IgD-negative memory B cell (primary cell): Measurements from ENCODE around the gene CLDN10. TPM values are rescaled to one million over a fixed set of nuclear protein-coding genes. Genes with fewer than 3 reads are reported as not detected.

Source experiments
- H3K27ac Mint-ChIP-seq, 3 donors: one replicate each; pipeline ENCODE4 v1.8.0; 2020 to 2022; ENCODE audit warnings: mild to moderate bottlenecking in 3 of 3, mixed read lengths in 3 of 3, moderate library complexity in 1 of 3
- H3K27me3 Mint-ChIP-seq: one replicate; pipeline ENCODE4 v1.8.0; 2021; ENCODE audit warnings: mixed read lengths
- H3K36me3 Mint-ChIP-seq: one replicate; pipeline ENCODE4 v1.8.0; 2020; ENCODE audit warnings: mild to moderate bottlenecking, mixed read lengths
- H3K4me1 Mint-ChIP-seq, 3 donors: one replicate each; pipeline ENCODE4 v1.8.0; 2020 to 2022; ENCODE audit warnings: mixed read lengths in 3 of 3, mild to moderate bottlenecking in 1 of 3
- H3K4me3 Mint-ChIP-seq, 4 donors: one replicate each; pipeline ENCODE4 v1.8.0; 2020 to 2022; ENCODE audit warnings: mild to moderate bottlenecking in 4 of 4, mixed read lengths in 4 of 4, moderate library complexity in 3 of 4
- H3K9me3 Mint-ChIP-seq, 3 donors: one replicate each; pipeline ENCODE4 v1.8.0; 2020 to 2021; ENCODE audit warnings: mixed read lengths in 3 of 3, mild to moderate bottlenecking in 1 of 3
- polyA plus RNA-seq: library from polyadenylated mRNA; unstranded; fragments of 300-500 nt; fragmentation: Illumina TruSeq; gene quantifications from one replicate; pipeline ENCODE4 v1.2.3, GENCODE V29; 2021

The CLDN10 gene
- polyA plus RNA-seq, 1 donor from 2014 or later = not detected

DNA sequence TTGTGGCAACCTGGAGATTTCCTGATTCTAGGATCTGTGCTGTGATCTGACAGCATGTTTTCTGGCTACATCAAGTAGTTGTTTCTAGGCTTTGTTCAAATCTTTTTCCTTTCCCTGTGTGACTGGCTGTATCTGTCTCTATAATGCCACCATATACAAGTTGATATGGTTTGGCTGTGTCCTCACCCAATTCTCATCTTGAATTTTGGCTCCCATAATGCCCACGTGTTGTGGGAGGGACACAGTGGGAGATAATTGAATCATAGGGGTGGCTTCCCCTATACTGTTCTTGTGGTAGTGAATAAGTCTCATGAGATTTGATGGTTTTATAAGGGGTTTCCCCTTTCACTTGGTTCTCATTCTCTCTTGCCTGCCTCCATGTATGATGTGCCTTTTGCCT lies 24.6 kb upstream of the CLDN10 start:
- no peaks in the 10 kb centered on the region for H3K4me1 Mint-ChIP-seq
- peaks cover 1 to 14% (median 8%) of the 10 kb centered on the region in 3 donors for H3K9me3 Mint-ChIP-seq
- no peaks in the 10 kb centered on the region for H3K36me3 Mint-ChIP-seq
- H3K27me3 Mint-ChIP-seq = peaks cover 8% of the 10 kb centered on the region
- H3K27ac Mint-ChIP-seq = no peak overlapping the region
- no peak overlapping the region for H3K4me3 Mint-ChIP-seq

DNA sequence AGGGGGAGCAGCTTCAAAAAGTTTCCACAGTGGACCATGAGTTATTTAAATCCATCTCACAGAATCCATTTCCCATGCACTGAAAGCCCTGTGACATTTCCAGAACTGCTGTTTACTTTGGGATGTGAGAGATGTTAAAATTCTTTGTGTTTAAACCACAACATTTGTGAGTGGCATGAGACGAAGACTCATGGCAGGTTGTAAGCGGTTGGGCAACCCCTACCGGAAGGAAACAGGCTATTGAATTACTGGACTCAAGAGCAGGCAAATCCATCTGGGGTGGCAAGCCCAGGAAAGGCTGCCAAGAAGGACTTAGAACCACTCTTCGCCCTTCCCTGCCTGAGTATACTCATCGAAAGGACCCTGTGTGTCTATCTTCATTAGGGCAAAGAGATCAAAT lies 22.3 kb upstream of the CLDN10 start:
- peaks cover 8% of the 10 kb centered on the region for H3K27me3 Mint-ChIP-seq

DNA sequence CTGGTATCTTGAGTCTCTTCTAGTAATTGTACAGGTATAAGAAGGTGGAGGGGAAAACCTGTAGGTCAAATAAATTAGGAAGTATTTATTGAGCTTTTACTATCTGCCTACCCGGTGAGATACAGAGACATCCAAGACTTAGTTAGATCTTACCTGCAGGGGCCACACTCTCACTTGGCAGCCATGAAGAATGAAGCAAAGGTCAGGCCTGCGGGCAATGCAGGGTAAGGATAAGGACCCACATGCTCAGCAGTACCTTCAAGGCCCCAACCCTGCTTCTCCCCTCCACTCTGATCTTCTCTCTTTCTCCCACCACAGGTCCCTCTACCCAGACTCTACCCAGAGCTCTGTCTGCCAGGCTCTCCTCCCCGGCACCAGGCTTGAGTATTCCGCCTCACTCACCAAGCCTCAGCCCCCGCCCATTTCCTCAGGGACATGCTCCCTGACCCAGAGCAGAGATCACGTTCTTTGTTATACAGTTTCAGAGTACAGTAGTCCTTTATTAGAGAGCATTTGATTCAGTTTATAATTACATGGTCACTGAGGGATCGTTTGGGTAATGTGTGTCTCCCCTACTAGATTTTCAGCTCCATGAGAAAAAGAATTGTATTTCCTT lies 18.9 kb upstream of the CLDN10 start:
- H3K9me3 Mint-ChIP-seq = peaks cover 0 to 3% (median under 1%) of the 10 kb centered on the region in 3 donors
- H3K27ac Mint-ChIP-seq = no peak overlapping the region
- H3K4me1 Mint-ChIP-seq = peaks cover 0 to 1% (median 0%) of the 10 kb centered on the region in 3 donors
- no peaks in the 10 kb centered on the region for H3K36me3 Mint-ChIP-seq
- H3K4me3 Mint-ChIP-seq = no peak overlapping the region
- H3K27me3 Mint-ChIP-seq = peaks cover 11% of the 10 kb centered on the region

More for the DNA sequence above, 22.3 kb upstream of the CLDN10 start:
- Mint-ChIP-seq H3K4me1 (no peaks in the 10 kb centered on the region), H3K27ac (no peak overlapping the region), H3K9me3 (peaks cover 1 to 14% (median 8%) of the 10 kb centered on the region in 3 donors), H3K4me3 (no peak overlapping the region), H3K36me3 (no peaks in the 10 kb centered on the region)

DNA sequence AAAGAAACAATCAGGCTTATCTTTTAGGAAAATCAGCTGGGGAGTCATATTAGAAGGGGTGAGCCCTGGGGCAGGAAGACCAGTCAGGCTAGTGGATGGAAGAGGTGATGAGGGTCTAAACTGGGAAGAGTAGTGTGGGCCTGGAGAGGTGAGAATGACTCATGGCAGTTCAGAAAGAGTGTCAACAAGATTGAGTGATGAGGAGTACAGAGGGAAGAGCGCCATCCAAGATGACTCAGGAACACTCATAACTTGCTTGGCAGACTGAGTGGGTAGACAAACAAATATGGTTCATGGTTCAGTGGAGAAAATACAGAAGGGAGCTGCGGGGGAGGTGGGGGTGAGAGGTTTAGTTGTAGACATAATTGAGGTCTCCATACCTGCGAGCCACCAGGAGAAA lies 17.3 kb upstream of the CLDN10 start:
- H3K27ac Mint-ChIP-seq = no peak overlapping the region
- peaks cover 10% of the 10 kb centered on the region for H3K27me3 Mint-ChIP-seq
- no peak overlapping the region for H3K4me3 Mint-ChIP-seq
- no peaks in the 10 kb centered on the region for H3K36me3 Mint-ChIP-seq
- peaks cover 0 to 1% (median 0%) of the 10 kb centered on the region in 3 donors for H3K4me1 Mint-ChIP-seq
- H3K9me3 Mint-ChIP-seq = no peaks in the 10 kb centered on the region

DNA sequence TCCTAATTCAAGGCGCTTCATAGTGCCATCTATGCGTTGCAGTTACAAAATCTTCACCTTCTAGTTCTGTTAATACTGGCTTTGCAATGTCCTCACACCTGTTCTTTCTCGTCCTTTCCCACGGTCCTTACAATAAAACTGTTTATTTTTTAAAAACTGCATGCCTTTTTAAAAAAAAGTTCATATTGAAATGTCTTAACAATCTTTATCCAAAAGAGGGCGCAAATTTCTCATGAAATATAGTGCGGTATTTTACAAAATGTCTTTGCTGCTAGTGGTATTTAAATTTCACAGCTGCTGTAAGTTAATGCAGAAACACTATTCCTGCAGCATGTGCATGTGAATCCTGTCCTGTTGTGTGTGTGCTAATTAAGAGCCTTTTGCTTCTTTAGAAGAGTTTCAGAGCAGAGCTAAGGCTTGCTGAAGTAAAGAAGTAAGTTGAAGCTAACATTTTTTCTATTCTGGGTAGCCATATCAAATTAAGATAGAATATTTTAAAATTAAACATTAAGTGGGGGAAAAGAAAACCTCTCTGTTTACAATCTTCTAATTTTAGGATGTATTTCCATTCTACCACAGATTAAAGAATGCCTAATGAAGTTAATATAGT lies 15.8 kb upstream of the CLDN10 start:
- H3K27me3 Mint-ChIP-seq = peaks cover 9% of the 10 kb centered on the region
- H3K27ac Mint-ChIP-seq = no peak overlapping the region
- H3K4me1 Mint-ChIP-seq = peaks cover 0 to 1% (median 0%) of the 10 kb centered on the region in 3 donors
- H3K4me3 Mint-ChIP-seq = no peak overlapping the region
- no peaks in the 10 kb centered on the region for H3K36me3 Mint-ChIP-seq
- H3K9me3 Mint-ChIP-seq = no peaks in the 10 kb centered on the region

DNA sequence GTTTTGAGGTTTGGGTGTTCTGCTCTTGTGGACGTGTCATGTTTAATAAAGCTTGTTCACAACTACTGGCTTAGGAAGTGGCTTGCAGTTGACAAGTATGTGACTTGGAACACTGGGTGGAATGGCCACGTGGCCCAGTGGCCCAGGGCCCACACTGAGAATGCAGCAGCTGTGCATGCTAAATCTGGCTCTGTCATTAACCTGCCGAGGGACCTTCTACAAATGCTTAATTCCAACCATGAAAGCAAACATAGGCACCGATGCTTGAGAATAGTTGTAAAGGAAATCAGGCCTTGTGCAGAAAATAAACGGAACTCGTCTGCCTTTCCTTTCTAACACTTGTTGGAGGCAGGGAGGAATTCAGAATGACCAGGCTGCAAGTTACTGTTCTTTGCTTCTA lies 11.6 kb upstream of the CLDN10 start:
- no peak overlapping the region for H3K27ac Mint-ChIP-seq
- H3K4me3 Mint-ChIP-seq = no peak overlapping the region
- H3K4me1 Mint-ChIP-seq = peaks cover 0 to 1% (median 0%) of the 10 kb centered on the region in 3 donors
- H3K36me3 Mint-ChIP-seq = no peaks in the 10 kb centered on the region
- peaks cover 6% of the 10 kb centered on the region for H3K27me3 Mint-ChIP-seq
- H3K9me3 Mint-ChIP-seq = no peaks in the 10 kb centered on the region

DNA sequence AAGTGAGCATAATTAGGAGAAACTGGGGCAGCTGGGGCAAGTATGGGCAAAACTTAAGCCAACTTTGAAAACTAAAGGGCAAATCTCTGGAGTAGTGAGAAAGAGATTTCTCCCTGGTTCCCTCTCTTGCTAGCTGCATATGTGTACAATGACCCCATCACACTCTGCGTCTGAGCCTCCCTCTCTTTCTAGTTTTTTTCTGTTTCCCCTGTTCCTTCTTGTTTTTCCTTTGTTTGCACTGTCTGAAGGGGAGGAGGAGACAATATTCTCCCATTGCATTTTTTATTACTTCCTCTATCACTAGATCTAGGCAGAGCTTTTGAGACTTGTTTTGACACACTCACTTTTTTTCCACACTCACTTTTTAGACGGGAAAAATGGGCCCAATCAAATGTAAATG lies 11.2 kb upstream of the CLDN10 start:
- Mint-ChIP-seq H3K9me3 (no peaks in the 10 kb centered on the region), H3K4me1 (peaks cover 0 to 1% (median 0%) of the 10 kb centered on the region in 3 donors), H3K4me3 (no peak overlapping the region), H3K27ac (no peak overlapping the region), H3K36me3 (no peaks in the 10 kb centered on the region), H3K27me3 (peaks cover 6% of the 10 kb centered on the region)

DNA sequence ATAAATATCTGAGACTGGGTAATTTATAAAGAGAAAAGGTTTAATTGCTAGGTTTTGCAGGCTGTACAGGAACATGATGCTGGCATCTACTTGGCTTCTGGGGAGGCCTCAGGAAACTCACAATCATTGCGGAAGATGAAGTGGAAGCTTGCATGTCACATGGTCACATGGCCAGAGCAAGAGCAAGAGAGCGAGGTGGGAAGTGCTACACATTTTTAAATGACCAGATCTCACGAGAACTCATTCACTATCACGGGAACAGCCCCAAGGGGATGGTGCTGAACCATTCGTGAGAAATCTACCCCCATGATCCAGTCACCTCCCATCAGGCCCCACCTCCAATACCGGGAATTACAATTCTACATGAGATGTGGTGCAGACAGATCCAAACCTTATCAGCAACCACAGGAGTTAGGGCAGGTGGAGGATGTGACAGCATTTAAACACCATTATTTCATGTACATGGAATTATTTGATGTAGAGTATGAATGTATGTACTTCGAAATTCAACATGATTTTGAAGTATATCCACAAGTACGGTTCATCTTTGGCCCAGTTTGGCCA lies 10.5 kb upstream of the CLDN10 start:
- no peaks in the 10 kb centered on the region for H3K9me3 Mint-ChIP-seq
- H3K27me3 Mint-ChIP-seq = peaks cover 6% of the 10 kb centered on the region
- H3K4me3 Mint-ChIP-seq = no peak overlapping the region
- no peaks in the 10 kb centered on the region for H3K4me1 Mint-ChIP-seq
- no peaks in the 10 kb centered on the region for H3K36me3 Mint-ChIP-seq
- H3K27ac Mint-ChIP-seq = no peak overlapping the region

DNA sequence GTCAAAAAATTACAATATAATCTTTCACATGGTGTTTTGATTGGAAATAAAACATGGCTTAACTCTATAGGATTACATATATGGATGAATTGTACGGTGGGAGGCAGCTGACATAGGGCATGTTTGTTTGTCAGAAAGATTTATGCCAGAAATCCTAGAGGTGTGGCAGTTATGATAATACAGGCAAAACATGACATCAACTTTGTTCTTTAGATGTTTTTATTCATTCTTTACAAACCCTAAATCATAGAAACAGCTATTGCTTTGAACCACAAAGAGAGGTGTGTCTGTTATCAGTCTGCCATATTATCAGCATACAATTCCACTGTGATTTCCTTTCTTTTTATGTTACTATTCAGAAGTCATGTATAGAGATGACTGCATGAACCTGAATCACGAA lies 8.2 kb upstream of the CLDN10 start:
- Mint-ChIP-seq H3K4me3 (no peak overlapping the region), H3K4me1 (peaks cover 0 to 2% (median 0%) of the 10 kb centered on the region in 3 donors), H3K9me3 (no peaks in the 10 kb centered on the region), H3K27me3 (peaks cover 3% of the 10 kb centered on the region), H3K36me3 (no peaks in the 10 kb centered on the region), H3K27ac (no peak overlapping the region)

DNA sequence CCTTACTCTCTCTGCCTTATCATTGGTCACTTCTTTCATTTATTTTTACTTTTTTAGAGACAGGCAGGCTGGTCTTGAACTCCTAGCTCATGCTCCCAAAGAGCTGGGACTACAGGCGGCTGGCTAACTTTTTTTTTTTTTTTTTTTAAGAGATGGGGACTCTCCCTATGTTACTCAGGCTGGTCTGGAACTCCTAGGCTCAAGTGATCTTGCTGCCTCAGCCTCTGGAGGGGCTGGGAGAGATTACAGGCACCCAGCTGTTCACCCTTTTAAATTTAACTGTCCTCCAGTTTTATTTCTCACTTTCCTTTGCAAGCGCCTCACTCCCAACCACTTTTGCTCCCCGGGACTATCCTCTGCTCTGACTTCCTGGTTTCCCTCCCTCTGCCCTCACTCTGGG lies 5.6 kb upstream of the CLDN10 start:
- no peak overlapping the region for H3K4me3 Mint-ChIP-seq
- peaks cover 1% of the 10 kb centered on the region for H3K36me3 Mint-ChIP-seq
- H3K4me1 Mint-ChIP-seq = peaks cover 1 to 9% (median 4%) of the 10 kb centered on the region in 3 donors
- H3K9me3 Mint-ChIP-seq = peaks cover 0 to 3% (median 0%) of the 10 kb centered on the region in 3 donors
- no peak overlapping the region for H3K27ac Mint-ChIP-seq
- peaks cover 18% of the 10 kb centered on the region for H3K27me3 Mint-ChIP-seq

DNA sequence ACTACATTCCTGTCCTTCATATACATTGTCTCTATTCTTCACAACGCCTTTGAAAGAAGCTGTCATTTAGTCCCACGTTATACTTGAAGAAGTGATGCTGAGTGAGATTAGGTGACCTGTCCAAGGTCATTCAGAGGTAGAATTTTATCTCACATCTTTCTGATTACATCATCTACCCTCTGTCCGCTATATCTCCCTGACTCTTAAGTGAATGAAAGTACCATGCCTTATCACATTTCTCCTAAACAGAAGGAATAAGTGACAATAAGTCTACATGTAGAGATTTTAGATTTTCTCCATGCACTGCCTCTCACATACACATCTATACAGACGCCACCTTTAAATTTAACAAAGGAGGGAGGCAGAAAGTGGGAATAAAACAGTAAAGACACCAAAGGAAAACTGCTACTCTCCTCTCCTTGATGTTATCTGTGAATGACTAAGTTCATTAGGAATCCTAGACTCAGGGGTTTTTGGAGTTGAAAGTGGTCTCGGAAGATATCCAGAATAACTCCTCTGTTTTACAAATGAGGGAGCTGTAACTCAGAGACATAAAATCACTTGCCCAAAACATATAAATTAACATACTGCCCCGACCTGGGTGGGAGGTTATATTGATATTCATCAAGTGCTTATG lies 4.9 kb upstream of the CLDN10 start:
- Mint-ChIP-seq H3K27ac (no peak overlapping the region), H3K27me3 (peaks cover 20% of the 10 kb centered on the region), H3K4me1 (peaks cover 1 to 9% (median 4%) of the 10 kb centered on the region in 3 donors), H3K4me3 (no peak overlapping the region), H3K36me3 (peaks cover 1% of the 10 kb centered on the region), H3K9me3 (peaks cover 0 to 4% (median 0%) of the 10 kb centered on the region in 3 donors)

DNA sequence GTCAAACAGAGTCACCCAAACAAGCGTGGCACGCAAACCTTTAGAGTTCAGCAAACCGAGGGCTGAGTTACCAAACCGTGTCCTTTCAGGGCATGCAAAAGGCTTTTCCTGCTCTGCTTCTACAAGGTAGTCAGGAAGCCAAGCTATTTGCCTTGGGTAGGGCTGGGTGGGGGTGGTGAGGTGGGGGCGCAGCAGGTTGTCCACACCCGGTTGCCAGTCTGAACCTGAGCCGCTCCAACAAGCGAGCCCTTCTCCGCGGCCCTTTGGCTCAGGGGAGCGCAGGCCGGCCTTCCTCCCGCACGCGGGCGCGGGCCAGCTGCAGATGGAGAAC lies 347 bp upstream of the CLDN10 start:
- peak overlapping the region in 1 of 3 donors; percentile 76 for H3K27ac Mint-ChIP-seq
- peak overlapping the region in 1 of 4 donors; percentile 63 for H3K4me3 Mint-ChIP-seq
- H3K4me1 Mint-ChIP-seq = peaks cover 3 to 9% (median 9%) of the 10 kb centered on the region in 3 donors
- peaks cover 0 to 4% (median 1%) of the 10 kb centered on the region in 3 donors for H3K9me3 Mint-ChIP-seq
- H3K36me3 Mint-ChIP-seq = peaks cover 1% of the 10 kb centered on the region
- H3K27me3 Mint-ChIP-seq = peaks cover 43% of the 10 kb centered on the region

DNA sequence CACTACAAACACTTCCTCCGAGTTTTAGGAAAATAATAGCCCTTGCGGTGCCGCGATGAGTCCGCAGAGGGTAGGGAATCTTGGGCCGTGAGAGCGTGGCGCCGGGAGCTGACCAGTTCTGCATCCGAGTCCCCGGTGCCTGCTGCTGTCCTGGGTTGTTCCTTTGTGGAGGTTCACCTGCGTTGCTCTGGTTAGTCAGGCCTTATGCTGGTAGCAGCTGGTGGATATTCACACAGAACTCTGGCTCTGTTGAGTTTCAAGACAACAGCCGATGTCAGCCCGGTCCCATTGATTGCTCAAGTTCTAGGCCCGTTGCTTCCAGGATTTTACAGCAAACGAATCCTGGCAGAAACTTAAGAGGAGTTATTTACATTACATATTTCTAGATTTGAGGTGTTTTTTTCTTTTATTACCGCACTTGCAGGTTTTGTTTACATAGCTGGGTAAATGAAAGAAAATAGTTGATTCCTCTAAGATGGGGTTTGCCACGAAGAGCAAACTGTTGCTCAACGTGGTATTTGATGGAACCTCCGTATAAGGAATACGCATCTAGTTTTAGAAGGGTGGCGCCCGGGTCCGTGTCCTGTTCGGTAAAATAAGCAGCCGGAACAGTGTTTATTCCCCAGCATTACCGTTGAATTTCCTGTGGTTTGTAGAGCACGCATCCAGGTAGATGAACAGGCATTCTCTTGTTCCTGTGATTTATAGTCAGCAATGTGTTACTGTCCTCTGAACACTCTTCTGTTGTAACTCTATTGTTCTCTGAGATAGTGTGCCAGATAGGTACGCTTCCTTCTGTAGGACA lies 1.3 kb downstream of the CLDN10 start:
- Mint-ChIP-seq H3K27me3 (peaks cover 46% of the 10 kb centered on the region), H3K4me3 (peak overlapping the region in 2 of 4 donors; percentile 22 to 28)

DNA sequence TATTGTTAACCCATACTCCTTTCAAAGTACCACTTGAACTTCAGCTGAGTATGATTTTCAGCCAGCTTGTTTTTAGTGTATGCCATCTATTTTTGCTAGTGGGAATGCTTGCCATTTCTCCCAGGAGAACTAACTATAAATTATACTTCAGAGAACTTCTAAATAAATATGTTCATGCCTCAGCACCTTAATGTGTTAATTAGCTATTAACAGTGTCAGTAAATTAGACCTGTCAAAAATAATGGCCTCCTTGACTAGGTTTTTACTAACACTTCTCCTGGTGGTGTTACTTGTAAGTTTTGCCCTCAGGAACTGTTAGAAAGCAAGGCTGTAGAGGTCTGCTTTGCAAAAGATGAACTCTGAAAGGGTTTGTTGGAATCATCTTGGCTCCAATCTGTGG lies 4.5 kb downstream of the CLDN10 start:
- Mint-ChIP-seq H3K27ac (no peak overlapping the region), H3K4me1 (peaks cover 0 to 5% (median 1%) of the 10 kb centered on the region in 3 donors), H3K27me3 (peaks cover 32% of the 10 kb centered on the region), H3K36me3 (no peaks in the 10 kb centered on the region), H3K4me3 (no peak overlapping the region), H3K9me3 (peaks cover 0 to 1% (median 0%) of the 10 kb centered on the region in 3 donors)

More for the DNA sequence above, 1.3 kb downstream of the CLDN10 start:
- H3K27ac Mint-ChIP-seq = no peak overlapping the region
- H3K9me3 Mint-ChIP-seq = peaks cover 0 to 4% (median 1%) of the 10 kb centered on the region in 3 donors
- H3K36me3 Mint-ChIP-seq = peaks cover 1% of the 10 kb centered on the region
- peaks cover 3 to 9% (median 8%) of the 10 kb centered on the region in 3 donors for H3K4me1 Mint-ChIP-seq

DNA sequence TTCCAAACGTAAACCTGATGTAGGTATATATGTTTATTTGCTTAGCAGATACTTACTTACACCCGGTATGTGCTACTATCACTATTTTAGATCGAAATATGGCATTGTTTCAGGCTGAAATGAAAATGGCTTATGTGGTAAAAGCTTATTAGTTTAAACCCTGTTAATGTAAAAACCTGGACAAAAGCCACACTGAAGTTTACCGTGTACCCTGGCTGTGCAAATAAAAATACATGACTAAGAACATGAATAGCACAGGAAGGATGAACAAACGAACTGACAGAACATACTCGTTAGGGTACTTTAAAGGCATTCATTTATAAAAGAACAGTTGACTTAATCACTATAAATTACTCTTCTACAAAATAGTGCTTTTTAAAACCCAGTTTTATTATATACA lies 6.6 kb downstream of the CLDN10 start:
- peaks cover 0 to 1% (median 0%) of the 10 kb centered on the region in 3 donors for H3K9me3 Mint-ChIP-seq
- H3K4me1 Mint-ChIP-seq = no peaks in the 10 kb centered on the region
- H3K36me3 Mint-ChIP-seq = no peaks in the 10 kb centered on the region
- peaks cover 22% of the 10 kb centered on the region for H3K27me3 Mint-ChIP-seq
- H3K4me3 Mint-ChIP-seq = no peak overlapping the region
- H3K27ac Mint-ChIP-seq = no peak overlapping the region
